Renal cortex interstitium (tissue), 15 donors: ENCODE results near the gene TIE1. TPM values are rescaled to one million over a fixed set of nuclear protein-coding genes. Genes with fewer than 3 reads are reported as not detected.

Experiments used
- DNase-seq, 11 donors: peaks; one replicate each; pipeline ENCODE4 v3.0.0-alpha.2; 2013; ENCODE audit warnings: low read depth in 9 of 11, low spot score in 4 of 11; ENCODE audit errors: extremely low read depth in 1 of 11
- long read RNA-seq, 16 experiments: transcript quantifications; one replicate each; lab custom pipeline, GENCODE V29; 2026
- polyA plus RNA-seq, 3 donors: library from polyadenylated mRNA; unstranded; fragments of 120-200 nt; gene quantifications; one replicate each; pipeline ENCODE4 v1.2.1, GENCODE V29; 2013; ENCODE audit not compliant: insufficient read length in 3 of 3

TIE1 gene
- polyA plus RNA-seq = 10 to 100 TPM; 39.5 to 62.5 (median 55.4) TPM
- long read RNA-seq, donor 1, partial matches to known transcripts = 8 of 9 reads
- long read RNA-seq, donor 1, other reads (novel, unspliced or antisense) = 0 of 9 reads
- long read RNA-seq, donor 2, partial matches to known transcripts = 0 of 1 reads
- long read RNA-seq, donor 2, other reads (novel, unspliced or antisense) = 0 of 1 reads
- long read RNA-seq, donor 3, transcript TIE1-201 (23 exons, 3,882 nt) = major isoform, 6 of 7 reads
- long read RNA-seq, donor 3, partial matches to known transcripts = 0 of 7 reads
- long read RNA-seq, donor 3, other reads (novel, unspliced or antisense) = 0 of 7 reads
- long read RNA-seq, donor 4, partial matches to known transcripts = 0 of 4 reads
- long read RNA-seq, donor 4, other reads (novel, unspliced or antisense) = 0 of 4 reads
- long read RNA-seq, donor 5 = 0 reads
- long read RNA-seq, donor 6, partial matches to known transcripts = 0 of 2 reads
- long read RNA-seq, donor 6, other reads (novel, unspliced or antisense) = 0 of 2 reads
- long read RNA-seq, donor 7, transcript TIE1-201 (23 exons, 3,882 nt) = major isoform, 6 of 13 reads
- long read RNA-seq, donor 7, partial matches to known transcripts = 7 of 13 reads
- long read RNA-seq, donor 7, other reads (novel, unspliced or antisense) = 0 of 13 reads
- long read RNA-seq, donor 8, transcript TIE1-201 (23 exons, 3,882 nt) = major isoform, 11 of 12 reads
- long read RNA-seq, donor 8, partial matches to known transcripts = 0 of 12 reads
- long read RNA-seq, donor 8, other reads (novel, unspliced or antisense) = 0 of 12 reads
- long read RNA-seq, donor 9, partial matches to known transcripts = 6 of 10 reads
- long read RNA-seq, donor 9, other reads (novel, unspliced or antisense) = 0 of 10 reads
- long read RNA-seq, donor 10, partial matches to known transcripts = 0 of 3 reads
- long read RNA-seq, donor 10, other reads (novel, unspliced or antisense) = 0 of 3 reads
- long read RNA-seq, donor 11, transcript TIE1-201 (23 exons, 3,882 nt) = major isoform, 5 of 5 reads
- long read RNA-seq, donor 11, partial matches to known transcripts = 0 of 5 reads
- long read RNA-seq, donor 11, other reads (novel, unspliced or antisense) = 0 of 5 reads
- long read RNA-seq, donor 12, partial matches to known transcripts = 5 of 8 reads
- long read RNA-seq, donor 12, other reads (novel, unspliced or antisense) = 0 of 8 reads
- long read RNA-seq, donor 13, partial matches to known transcripts = 23 of 24 reads
- long read RNA-seq, donor 13, other reads (novel, unspliced or antisense) = 0 of 24 reads
- long read RNA-seq, donor 14, partial matches to known transcripts = 0 of 2 reads
- long read RNA-seq, donor 14, other reads (novel, unspliced or antisense) = 0 of 2 reads
- long read RNA-seq, donor 15, partial matches to known transcripts = 0 of 2 reads
- long read RNA-seq, donor 15, other reads (novel, unspliced or antisense) = 0 of 2 reads
- long read RNA-seq, donor 16, transcript TIE1-201 (23 exons, 3,882 nt) = major isoform, 10 of 17 reads
- long read RNA-seq, donor 16, partial matches to known transcripts = 7 of 17 reads
- long read RNA-seq, donor 16, other reads (novel, unspliced or antisense) = 0 of 17 reads

DNA sequence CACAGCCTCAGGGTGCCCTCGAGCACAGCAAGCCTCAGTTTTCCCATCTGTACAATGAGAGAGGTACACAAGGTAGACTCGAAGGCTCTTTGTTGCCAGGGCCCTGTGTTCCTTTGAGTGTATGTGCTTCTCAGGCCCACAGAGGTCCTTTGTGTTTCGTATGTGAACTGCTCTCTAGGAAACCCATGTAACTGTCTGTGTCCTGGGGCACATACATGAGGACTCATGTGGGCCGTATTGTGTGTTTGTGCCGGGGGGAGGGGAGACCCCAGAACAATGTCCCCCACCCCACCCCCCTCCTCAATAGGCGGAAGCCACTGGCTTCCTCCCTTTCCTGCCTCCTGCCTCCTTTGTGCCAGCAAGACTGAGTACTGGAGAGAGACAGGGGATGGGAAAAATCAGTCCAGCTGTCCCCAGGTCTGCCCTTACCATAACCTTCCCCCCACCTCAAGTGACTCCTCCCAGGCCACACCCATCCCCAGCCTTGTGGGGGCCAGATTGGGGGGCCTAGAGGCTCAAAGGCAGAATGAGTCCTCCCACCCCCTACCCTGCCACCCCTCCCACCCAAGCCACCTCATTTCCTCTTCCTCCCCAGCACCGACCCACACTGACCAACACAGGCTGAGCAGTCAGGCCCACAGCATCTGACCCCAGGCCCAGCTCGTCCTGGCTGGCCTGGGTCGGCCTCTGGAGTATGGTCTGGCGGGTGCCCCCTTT lies at the start of gene TIE1:
Gene TIE1 (plus strand): TSS at position 605 of the 717 bp plus-strand sequence. CDS start 90 bp downstream, at position 695.
- DNase-seq = no peak

DNA sequence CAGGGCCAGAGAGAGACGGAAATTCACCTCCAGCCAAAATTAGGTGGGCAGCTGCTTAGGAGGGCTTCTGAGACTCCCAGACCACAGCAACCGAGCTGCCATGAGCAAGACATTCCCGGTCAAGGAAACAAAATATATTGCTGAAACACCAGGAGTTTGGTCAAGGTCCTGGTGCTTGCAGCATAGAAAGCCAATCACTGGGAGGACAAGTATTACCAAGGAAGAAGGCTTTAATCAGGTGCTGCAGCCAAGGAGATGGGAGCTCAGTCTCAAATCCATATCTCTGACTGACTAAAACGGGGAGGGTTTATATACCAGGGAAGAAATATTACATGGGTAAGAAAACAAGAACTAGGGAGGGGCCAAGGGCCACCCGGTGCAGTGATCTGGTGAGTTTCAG lies 49.8 kb upstream of the TIE1 start:
- no peak for DNase-seq

DNA sequence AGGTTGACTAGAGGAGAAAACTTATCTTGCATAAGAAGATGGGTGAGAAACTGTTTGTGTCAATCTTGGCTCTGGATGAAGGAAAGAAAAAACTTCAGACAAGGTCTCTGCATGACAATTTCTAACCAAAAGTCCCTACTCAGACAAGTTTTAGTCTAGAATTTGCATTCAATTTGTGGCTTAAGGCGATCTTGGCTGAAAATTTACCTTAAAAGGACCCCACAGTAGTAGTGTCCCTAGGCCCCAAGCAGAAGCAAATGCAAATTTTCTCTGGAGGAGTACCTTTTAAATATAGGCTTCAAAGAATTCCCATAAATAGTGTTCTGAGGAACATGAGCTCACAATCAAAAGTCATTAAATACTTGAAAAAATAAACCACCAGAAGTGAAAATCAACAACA lies 48.6 kb upstream of the TIE1 start:
- DNase-seq = no peak

DNA sequence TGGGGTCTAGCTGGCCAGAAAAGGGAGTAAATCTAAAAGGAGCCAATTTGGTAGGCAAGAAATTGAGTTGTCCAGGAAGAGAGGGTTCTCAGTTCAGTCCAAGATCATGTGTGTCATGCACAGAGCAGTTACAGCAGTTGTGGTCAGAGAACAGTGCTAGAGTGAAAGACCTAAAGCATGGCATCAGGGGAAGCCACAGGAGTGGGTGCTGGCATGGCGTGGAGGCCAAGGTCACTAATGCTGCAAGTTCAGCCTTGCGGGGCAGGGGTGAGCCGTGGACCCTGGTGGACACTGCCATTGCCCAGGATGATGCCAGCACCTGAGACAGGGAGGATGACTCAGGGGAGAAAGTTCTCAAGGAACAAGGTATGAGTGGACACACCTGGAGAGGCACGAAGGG lies 47.6 kb upstream of the TIE1 start:
- DNase-seq = no peak

DNA sequence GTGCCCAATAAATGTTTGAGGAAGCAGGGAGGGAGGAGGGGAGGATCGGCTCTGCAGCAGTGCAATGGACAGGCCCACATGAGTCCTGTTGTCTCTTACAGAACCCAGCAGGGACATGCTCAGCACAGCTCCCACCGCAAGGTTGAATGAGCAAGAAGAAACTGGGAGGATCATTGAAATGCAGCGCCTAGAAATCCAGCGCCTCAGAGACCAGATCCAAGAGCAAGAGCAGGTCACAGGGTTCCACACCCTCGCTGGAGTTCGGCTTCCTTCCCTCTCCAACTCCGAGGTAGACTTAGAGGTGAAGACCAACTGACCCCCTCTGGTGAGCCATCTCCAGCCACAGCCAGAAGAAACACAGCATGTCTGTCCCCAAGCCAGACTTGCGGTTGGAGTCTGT lies 46.9 kb upstream of the TIE1 start:
- no peak for DNase-seq

GRCh38 chr1:43255438-43256210 lies 45.2 kb upstream of the TIE1 start:
- no peak for DNase-seq

- DNase-seq = no peak
These were observed 43.9 kb upstream of the TIE1 start for GRCh38 chr1:43256675-43257570.

DNA sequence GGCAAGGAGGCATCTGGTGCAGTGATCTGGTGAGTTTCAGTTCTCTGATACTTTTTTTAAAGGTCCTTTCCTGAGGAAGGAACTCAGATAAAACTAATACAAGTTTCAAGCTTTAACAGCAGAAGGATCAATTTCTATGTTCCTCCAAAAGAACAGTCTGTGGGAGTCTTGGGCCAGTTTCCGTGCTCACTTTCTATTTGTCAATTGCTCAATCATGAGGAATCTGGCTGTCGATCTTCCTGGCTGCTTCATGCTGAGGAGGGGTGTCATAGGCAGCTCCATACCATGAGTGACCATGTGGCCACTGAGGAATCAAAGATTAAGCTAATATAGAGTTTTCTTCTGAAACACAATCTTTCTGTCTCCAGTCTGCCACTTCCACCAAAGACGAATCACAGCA lies 42.4 kb upstream of the TIE1 start:
- DNase-seq = no peak

GRCh38 chr1:43265431-43265830 lies 35.4 kb upstream of the TIE1 start:
- no peak for DNase-seq

GRCh38 chr1:43266881-43267280 lies 33.9 kb upstream of the TIE1 start:
- no peak for DNase-seq

GRCh38 chr1:43267291-43267805 lies 33.4 kb upstream of the TIE1 start:
- no peak for DNase-seq

DNA sequence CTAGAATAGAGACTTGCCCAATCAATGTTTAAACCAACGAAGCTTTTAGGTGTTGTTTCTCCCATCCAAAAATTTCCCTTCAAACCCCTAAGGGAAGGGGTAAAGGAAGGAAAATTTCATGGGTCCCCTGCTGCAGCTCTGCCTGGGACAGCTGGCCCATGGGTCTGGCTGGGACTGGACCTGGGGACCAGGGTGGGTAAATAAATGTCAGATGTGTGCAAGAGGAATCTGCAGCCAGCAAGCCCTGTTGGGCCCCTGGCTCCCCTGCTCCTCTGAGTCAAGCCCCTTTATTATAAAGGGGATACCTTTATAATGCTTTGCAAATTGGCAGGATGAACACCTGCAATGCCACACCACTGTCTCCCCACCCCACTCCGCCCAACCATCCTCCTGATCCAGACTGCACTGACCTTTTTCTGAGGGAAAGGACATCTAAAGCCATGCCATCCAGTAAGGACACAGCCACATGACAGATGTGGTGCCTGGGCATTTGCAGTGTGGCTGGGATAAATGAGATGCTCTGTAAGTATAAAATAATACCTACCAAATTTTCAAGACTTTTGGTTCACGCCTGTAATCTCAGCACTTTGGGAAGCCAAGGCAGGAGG lies 32.9 kb upstream of the TIE1 start:
- DNase-seq = no peak

DNA sequence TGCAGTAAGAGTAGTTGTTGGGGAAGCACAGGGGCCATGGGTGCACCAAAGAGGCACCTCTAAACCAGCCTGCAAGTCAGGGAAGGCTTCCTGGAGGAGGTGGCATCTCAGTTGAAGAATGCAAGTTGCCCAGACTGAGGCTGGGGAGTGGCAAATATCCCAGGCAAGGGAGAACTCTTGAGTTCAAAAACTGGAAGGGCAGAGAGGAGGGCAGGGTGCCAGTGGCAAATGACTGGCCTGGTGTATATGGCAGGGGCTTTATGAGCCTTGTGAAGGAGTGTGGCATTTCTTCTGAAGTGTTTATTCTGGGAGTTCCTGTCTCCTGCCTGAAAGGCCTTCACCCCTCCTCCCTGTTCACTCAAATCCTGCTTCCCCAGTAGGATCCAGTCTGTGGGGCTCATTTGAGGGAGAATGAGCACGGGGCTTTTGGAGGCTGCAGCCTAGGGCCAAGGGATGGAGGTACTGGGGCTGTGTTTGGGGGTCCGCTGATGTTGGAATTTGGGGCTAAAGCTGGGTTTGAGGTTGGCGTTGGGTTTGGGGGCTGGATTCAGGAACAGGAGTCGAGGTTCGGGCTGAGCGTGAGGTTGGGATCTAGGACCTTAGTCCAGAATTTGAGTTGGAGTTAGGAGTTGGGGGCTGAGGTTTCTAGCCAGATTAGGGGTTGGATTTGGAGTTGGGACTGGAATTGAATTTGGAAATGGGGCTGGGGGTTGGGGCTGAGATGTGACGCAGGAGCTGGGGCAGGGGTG lies 31.0 kb upstream of the TIE1 start, which contains the start of gene TMEM125:
Gene TMEM125 (plus strand): TSS at position 357 of the 749 bp plus-strand sequence. CDS start 2,740 bp downstream, outside the sequence.
- no peak for DNase-seq

DNA sequence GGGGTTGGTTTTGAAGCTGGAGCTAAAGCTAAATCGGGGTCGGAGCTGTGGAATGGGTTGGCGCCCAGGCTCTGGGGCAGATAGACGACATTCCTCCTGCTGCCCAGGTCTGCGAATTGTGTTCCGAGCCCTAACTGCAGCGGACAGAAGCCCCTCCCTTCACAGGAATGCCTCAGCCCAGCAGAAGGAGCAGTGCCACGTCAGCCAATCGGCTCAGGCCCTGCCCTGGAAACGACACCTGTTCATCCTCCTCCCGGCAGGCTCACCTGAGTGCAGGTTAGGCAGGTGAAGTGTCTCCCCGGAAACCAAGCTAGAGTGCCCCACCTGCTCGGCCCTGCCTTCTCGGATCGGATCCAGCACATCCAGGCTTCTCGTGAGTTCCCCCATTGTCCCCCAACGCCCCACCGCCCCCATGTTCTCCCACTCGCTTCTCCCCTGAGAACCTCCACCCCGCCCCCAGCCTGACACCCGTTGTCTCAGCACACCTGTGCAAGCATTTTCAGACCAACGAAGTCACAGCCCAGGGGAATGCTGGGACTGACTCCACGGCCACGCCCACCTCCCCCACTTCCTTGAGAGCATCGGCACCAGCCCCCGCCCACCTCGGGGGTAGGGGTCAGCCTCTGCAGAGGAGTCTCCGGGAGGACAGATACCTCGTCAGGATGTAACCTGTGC lies 30.2 kb upstream of the TIE1 start:
- peak in 2 of 11 donors; percentile 42 to 63 for DNase-seq
